HG03575 (cell line): ENCODE data around the gene ZMYND8.
"Not testable (repeated sequence)": the region's sequence is repeated elsewhere in the genome, so short reads cannot be mapped to it uniquely, and the experiment has no call there.

ENCODE experiments used
- ATAC-seq: cut with Tn5 transposase; IDR thresholded peaks from one replicate; pipeline ENCODE4 v1.9.1; 2021; ENCODE audit not compliant: unreplicated experiment, insufficient number of reproducible peaks, low FRiP score; ENCODE audit errors: extremely low read depth

Gene ZMYND8

GRCh38 chr20:47179267-47179666 is 177.2 kb downstream of the ZMYND8 start:
- ATAC-seq: no peak

- no peak for ATAC-seq
Observed at GRCh38 chr20:47178851-47179250, 177.6 kb downstream of the ZMYND8 start.

- ATAC-seq: no peak
Observed at GRCh38 chr20:47178277-47178676, 178.2 kb downstream of the ZMYND8 start.

- not testable (repeated sequence) for ATAC-seq
Observed at GRCh38 chr20:47176217-47176616, 180.3 kb downstream of the ZMYND8 start.

GRCh38 chr20:47175493-47175892 is 181.0 kb downstream of the ZMYND8 start:
- no peak for ATAC-seq

- ATAC-seq: no peak
Observed at GRCh38 chr20:47174456-47175243, 181.8 kb downstream of the ZMYND8 start.

GRCh38 chr20:47173596-47174216 is 182.8 kb downstream of the ZMYND8 start:
- no peak for ATAC-seq

- no peak for ATAC-seq
Observed at GRCh38 chr20:47172579-47172978, 183.9 kb downstream of the ZMYND8 start.

GRCh38 chr20:47167846-47168245 is 188.7 kb downstream of the ZMYND8 start:
- ATAC-seq: no peak

GRCh38 chr20:47165376-47165865 is 191.1 kb downstream of the ZMYND8 start:
- ATAC-seq: no peak

GRCh38 chr20:47164140-47164539 is 192.4 kb downstream of the ZMYND8 start:
- no peak for ATAC-seq

- ATAC-seq: no peak
Observed at GRCh38 chr20:47161411-47161810, 195.1 kb downstream of the ZMYND8 start.

GRCh38 chr20:47160992-47161391 is 195.5 kb downstream of the ZMYND8 start:
- ATAC-seq: no peak

GRCh38 chr20:47160240-47160639 is 196.3 kb downstream of the ZMYND8 start:
- ATAC-seq: no peak
